Endodermal cell (in vitro differentiated cells): ENCODE results near the gene NETO2. TPM values are rescaled to one million over a fixed set of nuclear protein-coding genes. Genes with fewer than 3 reads are reported as not detected.

Source experiments
- DNase-seq: peaks from one replicate; pipeline ENCODE4 v3.0.0-alpha.2; 2017
- H3K27ac ChIP-seq: 2 replicates; pipeline ENCODE4 v1.5.1; 2013; ENCODE audit warnings: mild to moderate bottlenecking, low read depth, low read length, moderate library complexity
- H3K27me3 ChIP-seq: 2 replicates; pipeline ENCODE4 v1.6.1; 2013; ENCODE audit warnings: mild to moderate bottlenecking, low read length, moderate library complexity; ENCODE audit not compliant: insufficient read depth, control insufficient read depth, poor library complexity, severe bottlenecking
- H3K36me3 ChIP-seq: 2 replicates; pipeline ENCODE4 v1.7.0; 2013; ENCODE audit warnings: mild to moderate bottlenecking, low read length, moderate library complexity; ENCODE audit not compliant: control insufficient read depth, insufficient read depth
- H3K4me1 ChIP-seq: one replicate; pipeline ENCODE4 v1.7.0; 2013; ENCODE audit warnings: low read length; ENCODE audit not compliant: control insufficient read depth, insufficient read depth
- H3K4me3 ChIP-seq: 2 replicates; pipeline ENCODE4 v1.5.1; 2013; ENCODE audit warnings: mild to moderate bottlenecking, low read length, moderate library complexity
- H3K9ac ChIP-seq: 2 replicates; pipeline ENCODE4 v1.6.1; 2013; ENCODE audit warnings: mild to moderate bottlenecking, low read length, moderate library complexity; ENCODE audit not compliant: poor library complexity, severe bottlenecking; ENCODE audit errors: extremely low read depth
- H3K9me3 ChIP-seq: 2 replicates; pipeline ENCODE4 v1.6.1; 2013; ENCODE audit warnings: mild to moderate bottlenecking, low read length, moderate library complexity; ENCODE audit not compliant: control insufficient read depth
- H3K27ac Mint-ChIP-seq: 2 replicates; pipeline ENCODE4 v1.8.0; 2020; ENCODE audit warnings: mixed read lengths
- H3K27me3 Mint-ChIP-seq: 2 replicates; pipeline ENCODE4 v1.8.0; 2021; ENCODE audit warnings: mild to moderate bottlenecking, mixed read lengths; ENCODE audit not compliant: insufficient read depth
- H3K36me3 Mint-ChIP-seq: 2 replicates; pipeline ENCODE4 v1.8.0; 2020; ENCODE audit warnings: low read depth, mixed read lengths
- H3K4me1 Mint-ChIP-seq: 2 replicates; pipeline ENCODE4 v1.8.0; 2020; ENCODE audit warnings: mixed read lengths
- H3K4me3 Mint-ChIP-seq: 2 replicates; pipeline ENCODE4 v1.8.0; 2020; ENCODE audit warnings: mild to moderate bottlenecking, moderate library complexity, mixed read lengths
- H3K9me3 Mint-ChIP-seq: 2 replicates; pipeline ENCODE4 v1.8.0; 2020; ENCODE audit warnings: mild to moderate bottlenecking, mixed read lengths
- CTCF ChIP-seq: fragments of 200-600 bp; sonication (generic); conservative IDR thresholded peaks from 2 replicates; pipeline ENCODE4 v1.5.0; 2021; ENCODE audit warnings: antibody characterized with exemption, mild to moderate bottlenecking
- WGBS, 2 experiments: methylation state at CpG; one replicate each; pipeline versions ENCODE4 v1.1.5 to v1.1.7; 2013; ENCODE audit warnings: missing lambda C conversion rate in 2 of 2, mixed read lengths in 1 of 2; ENCODE audit not compliant: insufficient coverage in 1 of 2, insufficient read length in 1 of 2; 5-methylcytosine and 5-hydroxymethylcytosine counted together
- total RNA-seq, 2 donors: library from RNA; stranded (reverse); fragmentation: NEBNext Ultra II Directional in 1 of 2; extraction: Animal tissue kit (Norgen Biotek cat#: 25700) in 1 of 2; gene quantifications; 2 replicates in 1 of 2; 3 replicates in 1 of 2; pipeline ENCODE4 v1.2.1, GENCODE V29; 2021

Gene NETO2
- total RNA-seq, 2 donors from 2014 or later, result 18.4 to 36.3 TPM

DNA sequence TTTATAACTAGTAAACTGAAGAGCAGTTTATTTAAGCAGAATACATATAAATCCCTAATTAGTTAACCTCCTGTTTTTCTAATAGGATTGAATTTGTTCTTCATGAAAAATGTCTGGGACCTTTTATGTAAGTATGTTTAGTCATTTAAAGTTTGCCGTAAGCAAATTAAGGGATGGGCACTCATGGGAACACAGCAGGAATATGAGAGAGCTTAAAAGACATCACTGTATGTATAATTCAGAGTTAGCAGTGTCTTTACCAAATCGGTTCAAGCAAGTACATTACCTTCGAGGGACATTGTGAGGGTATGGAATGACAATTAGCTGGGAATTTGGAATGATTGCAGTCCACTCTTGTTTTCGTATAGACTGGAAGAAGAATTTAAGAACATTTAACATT is 17.7 kb upstream of the NETO2 start:
- Histone ChIP-seq H3K9ac (no peak overlapping the region), H3K4me3 (no peak overlapping the region), H3K36me3 (peaks cover 11% of the 10 kb centered on the region), H3K27me3 (no peaks in the 10 kb centered on the region), H3K4me1 (no peaks in the 10 kb centered on the region), H3K27ac (no peak overlapping the region), H3K9me3 (no peaks in the 10 kb centered on the region)
- Mint-ChIP-seq H3K4me3 (no peak overlapping the region), H3K27me3 (no peaks in the 10 kb centered on the region), H3K9me3 (no peaks in the 10 kb centered on the region), H3K4me1 (no peaks in the 10 kb centered on the region), H3K36me3 (peaks cover 9% of the 10 kb centered on the region), H3K27ac (no peak overlapping the region)
- DNase-seq, result no peak
- TF ChIP-seq CTCF, result no peak
- WGBS, 2 experiments, result 92% methylated on average over 3 of the region's 4 CpGs; no CpG with 5 or more reads in 1 of the 2 experiments

DNA sequence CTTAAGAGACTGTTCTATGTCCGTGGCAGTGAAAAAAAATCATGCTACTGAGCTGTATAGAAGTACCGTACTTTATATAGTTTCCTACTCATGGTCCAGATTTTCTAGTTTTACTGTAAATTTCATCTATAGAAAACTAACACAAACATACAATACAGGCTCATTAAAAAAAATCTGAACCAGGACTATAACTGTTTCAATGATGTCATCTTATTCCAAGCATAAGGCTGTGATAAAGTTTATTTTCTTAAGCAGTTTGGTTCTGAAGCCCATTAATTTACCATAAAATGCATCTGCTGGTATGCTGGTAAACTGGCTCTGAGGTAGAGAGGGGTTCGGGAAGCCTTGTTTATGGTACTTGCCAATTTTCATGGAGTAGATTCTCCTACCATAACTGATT is 16.7 kb upstream of the NETO2 start:
- no peaks in the 10 kb centered on the region for H3K27me3 Mint-ChIP-seq
- H3K4me3 Mint-ChIP-seq, result no peak overlapping the region
- no peak for TF ChIP-seq CTCF
- Histone ChIP-seq H3K4me1 (no peaks in the 10 kb centered on the region), H3K27me3 (no peaks in the 10 kb centered on the region), H3K9ac (no peak overlapping the region), H3K27ac (no peak overlapping the region), H3K36me3 (peaks cover 17% of the 10 kb centered on the region), H3K4me3 (no peak overlapping the region), H3K9me3 (no peaks in the 10 kb centered on the region)
- no peak for DNase-seq
- no peaks in the 10 kb centered on the region for H3K9me3 Mint-ChIP-seq
- WGBS, 2 experiments, result 88 to 91% methylated on average over 2 to 3 of the region's 3 CpGs
- peaks cover 13% of the 10 kb centered on the region for H3K36me3 Mint-ChIP-seq
- H3K27ac Mint-ChIP-seq, result no peak overlapping the region
- H3K4me1 Mint-ChIP-seq, result no peaks in the 10 kb centered on the region

- no peak for TF ChIP-seq CTCF
Observed at GRCh38 chr16:47158992-47159391, 15.2 kb upstream of the NETO2 start.

More at GRCh38 chr16:47158992-47159391, 15.2 kb upstream of the NETO2 start:
- H3K36me3 ChIP-seq, result peaks cover 25% of the 10 kb centered on the region
- H3K27me3 ChIP-seq, result no peaks in the 10 kb centered on the region
- H3K9me3 ChIP-seq, result peaks cover 7% of the 10 kb centered on the region
- Mint-ChIP-seq H3K4me1 (no peaks in the 10 kb centered on the region), H3K36me3 (peaks cover 21% of the 10 kb centered on the region), H3K27me3 (no peaks in the 10 kb centered on the region), H3K27ac (no peak overlapping the region), H3K9me3 (no peaks in the 10 kb centered on the region), H3K4me3 (no peak overlapping the region)
- H3K4me1 ChIP-seq, result no peaks in the 10 kb centered on the region
- no peak for DNase-seq
- H3K27ac ChIP-seq, result no peak overlapping the region
- H3K9ac ChIP-seq, result no peak overlapping the region
- H3K4me3 ChIP-seq, result no peak overlapping the region
